Transverse colon (tissue), 4 donors: ENCODE measurements around the gene LTBP4. TPM values are rescaled to one million over a fixed set of nuclear protein-coding genes. Genes with fewer than 3 reads are reported as not detected.
A peak's percentile ranks its signal among the peaks of the same experiment; 100 is the strongest.
"Not testable (repeated sequence)": the region's sequence is repeated elsewhere in the genome, so short reads cannot be mapped to it uniquely, and the experiment has no call there.

Experiments used
- DNase-seq: peaks from one replicate; pipeline ENCODE4 v3.0.0-alpha.2; 2019
- H3K27ac ChIP-seq, 4 donors: fragments of 200-600 bp; sonication (generic); 2 replicates each; pipeline ENCODE4 v1.5.1; 2016 to 2018; ENCODE audit warnings: inconsistent platforms in 4 of 4
- H3K27me3 ChIP-seq: fragments of 200-600 bp; sonication (generic); 2 replicates; pipeline ENCODE4 v1.5.1; 2017; ENCODE audit warnings: inconsistent platforms
- H3K36me3 ChIP-seq, 4 donors: fragments of 200-600 bp; sonication (generic); 2 replicates each; pipeline ENCODE4 v1.5.1; 2017 to 2019; ENCODE audit warnings: inconsistent platforms in 4 of 4
- H3K4me1 ChIP-seq, 4 donors: fragments of 200-600 bp; sonication (generic); 2 replicates each; pipeline ENCODE4 v1.5.1; 2017 to 2020; ENCODE audit warnings: inconsistent platforms in 4 of 4
- H3K4me3 ChIP-seq, 4 donors: fragments of 200-600 bp; sonication (generic); 1 replicate in 1 of 4; 2 replicates in 3 of 4; pipeline versions ENCODE4 v1.5.1 to v1.6.1; 2017 to 2019; ENCODE audit warnings: inconsistent platforms in 4 of 4
- H3K9me3 ChIP-seq, 2 donors: fragments of 200-600 bp; sonication (generic); 2 replicates each; pipeline ENCODE4 v1.5.1; 2017 to 2019; ENCODE audit warnings: inconsistent platforms in 2 of 2
- CTCF ChIP-seq, 5 experiments: fragments of 200-600 bp in 3 of 5; fragments of 450-650 bp in 2 of 5; sonication (generic) in 3 of 5; IDR thresholded peaks; 1 replicate in 2 of 5; 2 replicates in 3 of 5; pipeline ENCODE4 v1.5.1; 2016 to 2017; ENCODE audit warnings: antibody characterized with exemption in 5 of 5, inconsistent platforms in 3 of 5, mild to moderate bottlenecking in 2 of 5, moderate library complexity in 1 of 5
- EP300 ChIP-seq: sonication (generic); formaldehyde crosslinking; IDR thresholded peaks from one replicate; pipeline ENCODE4 v1.6.1; 2017; ENCODE audit warnings: antibody characterized with exemption, low read depth
- POLR2A ChIP-seq: fragments of 450-650 bp; IDR thresholded peaks from one replicate; pipeline ENCODE4 v1.6.1; 2016; ENCODE audit warnings: antibody characterized with exemption, mild to moderate bottlenecking, moderate library complexity
- POLR2AphosphoS5 ChIP-seq, 3 donors: sonication (generic); formaldehyde crosslinking; IDR thresholded peaks; one replicate each; pipeline ENCODE4 v1.6.1; 2016; ENCODE audit warnings: antibody characterized with exemption in 3 of 3
- WGBS, 2 donors: methylation state at CpG; one replicate each; pipeline ENCODE4 v1.1.5; 2018; ENCODE audit warnings: low coverage in 1 of 2; 5-methylcytosine and 5-hydroxymethylcytosine counted together
- in situ Hi-C, 4 donors: fragments of 200-750 bp; cut with MboI; loops; one replicate each; pipeline versions ENCODE4 v1.15.0 to v1.15.1; 2017; ENCODE audit warnings: low sequenced_read_pairs in 3 of 4, low pct_ligation_motif_present in 1 of 4, low pct_unique_long_range_greater_than_20kb in 1 of 4
- intact Hi-C: fragments of 100-400 bp; cut with DNase I; formaldehyde crosslinking; loops from one replicate; pipeline ENCODE4 v1.15.1; 2023; ENCODE audit warnings: low total_unique reads
- total RNA-seq, 4 donors: library from RNA; depleted of rRNA; stranded (reverse); fragments of >200 nt; gene quantifications; one replicate each; pipeline ENCODE4 v1.1.0, GENCODE V29; 2016

The LTBP4 gene
- total RNA-seq, 4 donors from 2014 or later = 122 to 477 (median 253) TPM

GRCh38 chr19:40642757-40643305 is 41.7 kb downstream of the LTBP4 start:
- H3K4me1 ChIP-seq = peaks cover 0 to 32% (median 9%) of the 10 kb centered on the region in 4 donors
- 68 to 80% methylated on average over 1 to 8 of the region's 8 CpGs for WGBS, 2 donors
- peak overlapping the region; percentile 3 to 91 (median 47) for H3K27ac ChIP-seq
- H3K4me3 ChIP-seq = no peak overlapping the region
- no peaks in the 10 kb centered on the region for H3K9me3 ChIP-seq
- in situ Hi-C loops (no loop called here), intact Hi-C loops (no loop called here)
- no peak for DNase-seq
- TF ChIP-seq CTCF (IDR thresholded peaks at IDR 0.05) (no peak), POLR2A (no peak), EP300 (no peak), POLR2AphosphoS5 (IDR thresholded peaks at IDR 0.05) (no peak)
- H3K27me3 ChIP-seq = no peaks in the 10 kb centered on the region
- H3K36me3 ChIP-seq = no peaks in the 10 kb centered on the region

DNA sequence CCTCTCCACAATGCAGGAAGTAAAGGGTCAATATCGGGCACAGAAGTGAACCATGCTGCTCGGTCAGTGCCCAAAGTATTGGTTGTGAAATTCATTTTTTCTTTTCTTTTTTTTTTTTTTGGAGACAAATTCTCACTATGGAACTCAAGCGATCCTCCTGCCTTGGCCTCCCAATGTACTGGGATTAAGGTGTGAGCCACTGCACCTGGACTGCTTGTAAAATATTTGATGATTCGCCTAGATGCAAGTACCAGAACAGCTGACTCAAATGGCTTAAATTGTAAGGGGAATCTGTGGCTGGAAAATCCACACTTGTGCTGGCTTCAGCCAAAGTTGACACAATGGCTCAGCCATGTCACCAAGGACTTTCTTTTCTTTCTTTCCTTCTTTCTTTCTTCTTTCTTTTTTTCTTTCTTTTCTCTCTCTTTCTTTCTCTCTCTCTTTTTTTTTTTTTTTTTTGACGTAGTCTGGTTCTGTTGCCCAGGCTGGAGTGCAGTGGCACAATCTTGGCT is 45.6 kb downstream of the LTBP4 start:
- no peak for TF ChIP-seq EP300
- no peak for TF ChIP-seq POLR2AphosphoS5 (IDR thresholded peaks at IDR 0.05)
- TF ChIP-seq CTCF (IDR thresholded peaks at IDR 0.05) = no peak
- no peaks in the 10 kb centered on the region for H3K36me3 ChIP-seq
- no peaks in the 10 kb centered on the region for H3K27me3 ChIP-seq
- H3K9me3 ChIP-seq = no peaks in the 10 kb centered on the region
- intact Hi-C loops (no loop called here), in situ Hi-C loops (no loop called here)
- H3K4me3 ChIP-seq = no peak overlapping the region
- H3K27ac ChIP-seq = peak overlapping the region; percentile 72 to 91 (median 80)
- WGBS, 2 donors = 69 to 72% methylated on average over 3 to 5 of the region's 5 CpGs
- DNase-seq = no peak
- H3K4me1 ChIP-seq = peaks cover 0 to 26% (median 15%) of the 10 kb centered on the region in 4 donors

- H3K36me3 ChIP-seq, H3K4me3 ChIP-seq, DNase-seq, intact Hi-C loops, H3K9me3 ChIP-seq, H3K27me3 ChIP-seq: not testable (repeated sequence)
- Histone ChIP-seq H3K27ac (peak overlapping the region; percentile 22 to 72 (median 38)), H3K4me1 (peaks cover 0 to 23% (median 12%) of the 10 kb centered on the region in 4 donors)
- 81 to 100% methylated on average over 4 to 9 of the region's 9 CpGs for WGBS, 2 donors
- in situ Hi-C loops = loop anchor here in 1 of 4 donors (25.0 kb wide), 2 partner anchors 487 to 612 kb away; partner anchors contain the start of gene HNRNPUL1
Measured at GRCh38 chr19:40649903-40650675, 48.9 kb downstream of the LTBP4 start.

DNA sequence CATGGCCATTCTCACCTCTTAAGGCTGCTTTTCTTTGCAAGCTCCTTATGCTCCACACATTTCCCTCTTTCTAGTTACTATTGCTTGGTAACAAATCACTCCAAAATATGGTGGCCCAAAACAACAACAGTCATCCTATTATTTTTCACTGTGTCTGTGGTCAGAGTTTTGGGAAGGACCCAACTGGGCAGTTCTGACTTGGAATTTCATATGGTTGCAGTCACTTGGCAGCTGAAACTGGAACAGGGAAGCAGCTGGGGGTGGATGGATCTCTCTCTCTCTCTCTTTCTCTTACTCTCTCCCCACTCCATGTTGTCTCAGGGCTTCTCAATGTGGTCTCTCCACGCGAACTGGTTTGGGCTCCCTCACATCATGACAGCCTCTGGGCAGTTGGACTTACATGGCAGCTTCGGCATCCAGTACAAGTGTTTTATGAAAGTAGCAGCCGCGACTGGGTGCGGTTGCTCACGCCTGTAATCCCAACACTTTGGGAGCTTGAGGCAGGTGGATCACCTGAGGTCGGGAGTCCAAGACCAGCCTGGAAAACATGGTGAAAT is 49.7 kb downstream of the LTBP4 start:
- in situ Hi-C loops (loop anchor here in 1 of 4 donors (25.0 kb wide), 2 partner anchors 486 to 611 kb away; partner anchors contain the start of gene HNRNPUL1), intact Hi-C loops (no loop called here)
- H3K4me1 ChIP-seq = peaks cover 0 to 19% (median 10%) of the 10 kb centered on the region in 4 donors
- 80% methylated on average over 8 of the region's 8 CpGs; no CpG with 5 or more reads in 1 of the 2 donors for whole genome bisulfite sequencing, 2 donors
- no peaks in the 10 kb centered on the region for H3K36me3 ChIP-seq
- TF ChIP-seq POLR2A (no peak), CTCF (IDR thresholded peaks at IDR 0.05) (no peak), POLR2AphosphoS5 (IDR thresholded peaks at IDR 0.05) (peak in 1 of 3 donors; percentile 34)
- no peak overlapping the region for H3K4me3 ChIP-seq
- no peaks in the 10 kb centered on the region for H3K27me3 ChIP-seq
- H3K27ac ChIP-seq = peak overlapping the region; percentile 28 to 72 (median 53)
- H3K9me3 ChIP-seq = no peaks in the 10 kb centered on the region
- DNase-seq = no peak

- peak overlapping the region in 2 of 4 donors; percentile 19 to 72 for H3K27ac ChIP-seq
- H3K36me3 ChIP-seq, H3K9me3 ChIP-seq, DNase-seq, H3K4me1 ChIP-seq, H3K4me3 ChIP-seq, intact Hi-C loops, H3K27me3 ChIP-seq: not testable (repeated sequence)
- WGBS, 2 donors = 75 to 79% methylated on average over 10 to 11 of the region's 11 CpGs
- in situ Hi-C loops = loop anchor here in 1 of 4 donors (25.0 kb wide), 2 partner anchors 485 to 610 kb away; partner anchors contain the start of gene HNRNPUL1
Measured at GRCh38 chr19:40652303-40652702, 51.1 kb downstream of the LTBP4 start.

DNA sequence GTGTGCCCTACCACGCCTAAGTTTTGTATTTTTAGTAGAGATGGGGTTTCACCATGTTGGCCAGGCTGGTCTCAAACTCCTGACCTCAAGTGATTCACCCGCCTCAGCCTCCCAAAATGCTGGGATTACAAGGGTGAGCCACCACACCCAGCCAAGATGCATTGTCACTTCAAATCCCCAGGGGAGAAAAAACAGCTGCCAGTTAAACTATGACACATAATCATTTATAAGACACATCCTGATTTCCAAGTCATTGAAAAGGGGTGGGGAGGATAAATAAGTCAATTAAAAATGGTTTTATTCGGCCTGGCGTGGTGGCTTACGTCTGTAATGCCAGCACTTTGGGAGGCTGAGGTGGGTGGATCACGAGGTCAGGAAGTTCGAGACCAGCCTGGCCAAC is 54.5 kb downstream of the LTBP4 start:
- in situ Hi-C loops = loop anchor here in 1 of 4 donors (25.0 kb wide), 2 partner anchors 482 to 607 kb away; partner anchors contain the start of gene HNRNPUL1
- H3K9me3 ChIP-seq, H3K27ac ChIP-seq, H3K4me3 ChIP-seq, H3K27me3 ChIP-seq, H3K36me3 ChIP-seq, intact Hi-C loops, H3K4me1 ChIP-seq, DNase-seq: not testable (repeated sequence)
- WGBS, 2 donors = 73% methylated on average over 7 of the region's 7 CpGs
